GM12891 (cell line): ENCODE data around the gene CHKB.

ENCODE experiments used
- POLR2A ChIP-seq: IDR thresholded peaks from 2 replicates; pipeline ENCODE4 v1.6.1; 2011; ENCODE audit warnings: low read depth, low read length, control low read depth
- POLR2AphosphoS5 ChIP-seq: IDR thresholded peaks from 2 replicates; pipeline ENCODE4 v1.6.1; 2011; ENCODE audit warnings: low read depth, low read length, control low read depth
- POU2F2 ChIP-seq: IDR thresholded peaks from 2 replicates; pipeline ENCODE4 v1.6.1; 2011; ENCODE audit warnings: low read depth, mild to moderate bottlenecking, control low read depth, low read length, moderate library complexity
- SPI1 ChIP-seq: IDR thresholded peaks from 2 replicates; pipeline ENCODE4 v1.6.1; 2011; ENCODE audit warnings: low read depth, low read length, control low read depth
- TAF1 ChIP-seq: IDR thresholded peaks from 2 replicates; pipeline ENCODE4 v1.6.1; 2011; ENCODE audit warnings: low read depth, low read length, control low read depth

GRCh38 chr22:50625568-50626313, 43.1 kb upstream of the CHKB start:
- TF ChIP-seq POLR2AphosphoS5 (no peak), POLR2A (no peak), TAF1 (no peak), SPI1 (no peak), POU2F2 (no peak)
